Mammary epithelial cell (primary cell): ENCODE data around the gene RHNO1.

Experiments
- CTCF ChIP-seq, 2 donors: IDR thresholded peaks in 1 of 2; conservative IDR thresholded peaks in 1 of 2; 2 replicates each; pipeline ENCODE4 v1.5.1; 2011 to 2012; ENCODE audit warnings: inconsistent platforms in 2 of 2, low read length in 2 of 2, mild to moderate bottlenecking in 2 of 2, control low read depth in 1 of 2, low read depth in 1 of 2; ENCODE audit not compliant: insufficient read depth in 1 of 2; ENCODE audit errors: extremely low read depth in 1 of 2
- EZH2 ChIP-seq: IDR thresholded peaks from 2 replicates; pipeline ENCODE4 v1.6.1; 2012; ENCODE audit warnings: low read length, inconsistent platforms, borderline replicate concordance

- TF ChIP-seq CTCF (conservative IDR thresholded peaks at IDR 0.05 in 1 of 2, IDR thresholded peaks at IDR 0.05 in 1 of 2; ENCODE audit: extremely low read depth in 1 of 2, insufficient read depth in 1 of 2, low read depth in 1 of 2, low read length in 2 of 2) (no peak), EZH2 (no peak)
Measured at GRCh38 chr12:2842948-2843347, 34.1 kb upstream of the RHNO1 start.
